Panc1 (cell line): ENCODE data around the gene ALPK3. TPM values are rescaled to one million over a fixed set of nuclear protein-coding genes. Genes with fewer than 3 reads are reported as not detected.

Experiments used
- ATAC-seq: fragments of 200-7000 bp; cut with Tn5 transposase; 2 replicates; pipeline ENCODE4 v1.9.1; 2020; ENCODE audit warnings: mild to moderate bottlenecking, moderate library complexity
- BruUV-seq: library from RNA; stranded (reverse); fragments of 400-500 nt; replicated peaks from 2 replicates; lab custom pipeline; 2021; lab: Mats Ljungman, UMichigan
- CTCF ChIA-PET: fragments of 300-600 bp; sonication (Branson Sonifier 250); formaldehyde crosslinking; loops from one replicate; lab custom pipeline; 2022; ENCODE audit warnings: antibody characterized with exemption; lab: Charles Lee
- POLR2A ChIA-PET: fragments of 300-600 bp; sonication (Branson Sonifier 250); formaldehyde crosslinking; loops from one replicate; lab custom pipeline; 2022; ENCODE audit warnings: antibody characterized with exemption; lab: Charles Lee
- DNase-seq: peaks from one replicate; pipeline ENCODE4 v3.0.0-alpha.2; 2010; ENCODE audit warnings: low read depth, low spot score
- H3K27ac ChIP-seq: 2 replicates; pipeline ENCODE4 v1.5.1; 2011; ENCODE audit warnings: mild to moderate bottlenecking, low read length, inconsistent platforms
- H3K27me3 ChIP-seq: fragments of 200-500 bp; sonication (Bioruptor generic); 2 replicates; pipeline ENCODE4 v1.6.0; 2014; ENCODE audit warnings: low read length, inconsistent platforms; ENCODE audit not compliant: control insufficient read depth, insufficient read depth
- H3K36me3 ChIP-seq: fragments of 200-500 bp; sonication (Bioruptor generic); 2 replicates; pipeline ENCODE4 v1.5.1; 2014; ENCODE audit warnings: inconsistent platforms, mild to moderate bottlenecking, low read length, moderate library complexity; ENCODE audit not compliant: control insufficient read depth, insufficient read depth
- H3K4me1 ChIP-seq: 2 replicates; pipeline ENCODE4 v1.5.1; 2011; ENCODE audit warnings: inconsistent platforms, mild to moderate bottlenecking, low read length, moderate library complexity; ENCODE audit not compliant: control insufficient read depth, insufficient read depth
- H3K4me3 ChIP-seq, 2 experiments: 2 replicates each; pipeline ENCODE4 v1.5.1; 2011 to 2012; ENCODE audit warnings: low read depth in 2 of 2, low read length in 2 of 2, mild to moderate bottlenecking in 2 of 2, inconsistent platforms in 1 of 2, moderate library complexity in 1 of 2
- H3K9me3 ChIP-seq: fragments of 200-500 bp; sonication (Bioruptor generic); 2 replicates; pipeline ENCODE4 v1.5.1; 2014; ENCODE audit warnings: low read depth, mild to moderate bottlenecking, inconsistent platforms, low read length, moderate library complexity; ENCODE audit not compliant: control insufficient read depth, insufficient read depth
- CTCF ChIP-seq: fragments of 450-650 bp; IDR thresholded peaks from 2 replicates; pipeline ENCODE4 v1.5.1; 2017; ENCODE audit warnings: mild to moderate bottlenecking
- POLR2AphosphoS5 ChIP-seq: IDR thresholded peaks from 2 replicates; pipeline ENCODE4 v1.6.1; 2012; ENCODE audit warnings: mild to moderate bottlenecking, low read depth, low read length, moderate library complexity
- REST ChIP-seq, 2 experiments: IDR thresholded peaks; 2 replicates each; pipeline ENCODE4 v1.6.1; 2011 to 2012; ENCODE audit warnings: low read depth in 2 of 2, control low read depth in 1 of 2, low read length in 1 of 2, mild to moderate bottlenecking in 1 of 2, moderate library complexity in 1 of 2; ENCODE audit not compliant: insufficient read depth in 1 of 2
- SIN3A ChIP-seq: IDR thresholded peaks from 2 replicates; pipeline ENCODE4 v1.6.1; 2012; ENCODE audit warnings: low read depth, mild to moderate bottlenecking, low read length, moderate library complexity, borderline replicate concordance; ENCODE audit not compliant: insufficient read depth
- TCF7L2 ChIP-seq: IDR thresholded peaks from 2 replicates; pipeline ENCODE4 v1.6.1; 2011; ENCODE audit warnings: mild to moderate bottlenecking, low read depth, low read length, inconsistent platforms
- in situ Hi-C: cut with HindIII; loops from 2 replicates; pipeline ENCODE4 v1.10.0; 2016; ENCODE audit warnings: low sequenced_read_pairs, low pct_unique_long_range_greater_than_20kb
- intact Hi-C: fragments of 100-400 bp; cut with micrococcal nuclease; formaldehyde crosslinking; loops from one replicate; pipeline ENCODE4 v1.10.0; 2022; ENCODE audit not compliant: unreplicated experiment
- total RNA-seq: library from RNA; stranded (reverse); gene quantifications from one replicate; pipeline ENCODE4 v1.2.1, GENCODE V29; 2021; ENCODE audit not compliant: unreplicated experiment

ALPK3 gene
- total RNA-seq, 1 experiment from 2014 or later = 1.0 TPM

- no peaks in the 10 kb centered on the region for H3K27me3 ChIP-seq
- no peak overlapping the region for H3K4me3 ChIP-seq
- POLR2A ChIA-PET = no interaction called here
- intact Hi-C loops = no loop called here
- in situ Hi-C loops = no loop called here
- no TSS peak for BruUV-seq
- TF ChIP-seq CTCF = no peak
- TF ChIP-seq POLR2AphosphoS5 = no peak
- no peak for TF ChIP-seq REST (IDR thresholded peaks at IDR 0.05; ENCODE audit: insufficient read depth in 1 of 2, low read depth in 2 of 2, low read length in 1 of 2)
- no peak for TF ChIP-seq TCF7L2
- no peak for TF ChIP-seq SIN3A
- ATAC-seq (no peak), DNase-seq (no peak)
- CTCF ChIA-PET = no interaction called here
- no peaks in the 10 kb centered on the region for H3K36me3 ChIP-seq
- no peaks in the 10 kb centered on the region for H3K9me3 ChIP-seq
- no peak overlapping the region for H3K27ac ChIP-seq
- H3K4me1 ChIP-seq = no peaks in the 10 kb centered on the region
Observed at GRCh38 chr15:84859144-84859543, 42.0 kb downstream of the ALPK3 start.

DNA sequence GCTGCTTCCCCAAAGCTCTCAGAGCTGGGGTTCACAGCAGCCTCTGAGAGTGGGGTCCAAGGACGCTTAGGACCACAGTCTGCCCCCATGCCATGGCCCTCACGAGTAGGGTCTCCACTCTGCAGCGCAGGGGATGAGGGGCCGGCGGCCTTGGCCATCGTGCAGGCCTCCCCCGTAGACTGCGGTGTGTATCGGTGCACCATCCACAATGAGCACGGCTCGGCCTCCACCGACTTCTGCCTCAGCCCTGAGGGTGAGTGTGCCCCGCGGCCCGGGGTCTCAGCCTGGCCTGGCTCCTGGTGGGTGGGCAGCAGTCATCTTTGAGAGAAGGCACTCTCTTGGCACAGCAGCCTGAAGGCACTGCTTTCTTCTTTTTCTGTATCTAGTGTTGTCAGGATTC, 42.5 kb downstream of the ALPK3 start:
- no TSS peak for BruUV-seq
- H3K27ac ChIP-seq = no peak overlapping the region
- CTCF ChIA-PET = no interaction called here
- no peak overlapping the region for H3K4me3 ChIP-seq
- DNase-seq = no peak
- ATAC-seq = no peak
- H3K27me3 ChIP-seq = no peaks in the 10 kb centered on the region
- TF ChIP-seq REST (IDR thresholded peaks at IDR 0.05; ENCODE audit: insufficient read depth in 1 of 2, low read depth in 2 of 2, low read length in 1 of 2) (no peak), CTCF (no peak), SIN3A (no peak), TCF7L2 (no peak), POLR2AphosphoS5 (no peak)
- in situ Hi-C loops (no loop called here), intact Hi-C loops (no loop called here)
- no peaks in the 10 kb centered on the region for H3K36me3 ChIP-seq
- no peaks in the 10 kb centered on the region for H3K9me3 ChIP-seq
- no peaks in the 10 kb centered on the region for H3K4me1 ChIP-seq
- POLR2A ChIA-PET = no interaction called here
